HepG2 (cell line): ENCODE data around the gene FHDC1. TPM values are rescaled to one million over a fixed set of nuclear protein-coding genes. Genes with fewer than 3 reads are reported as not detected.

Source experiments
- ATAC-seq: fragments of 200-7000 bp; cut with Tn5 transposase; 3 replicates; pipeline ENCODE4 v1.9.1; 2020; ENCODE audit warnings: mild to moderate bottlenecking, moderate library complexity
- BruUV-seq: library from RNA; stranded (reverse); fragments of 400-500 nt; replicated peaks from 2 replicates; lab custom pipeline; 2021; lab: Mats Ljungman, UMichigan
- CTCF ChIA-PET: fragments of 300-600 bp; formaldehyde crosslinking; extraction: SDS; loops from one replicate; lab custom pipeline; 2021; ENCODE audit warnings: low total read pairs, inconsistent platforms, low intra/inter-chr PET ratio; lab: Yijun Ruan, JAX
- POLR2A ChIA-PET: fragments of 350-600 bp; sonication (Branson Sonifier 250); formaldehyde crosslinking; loops from one replicate; lab custom pipeline; 2020; ENCODE audit warnings: antibody characterized with exemption, inconsistent platforms; lab: Yijun Ruan, JAX
- DNase-seq: peaks from one replicate; pipeline ENCODE4 v3.0.0-alpha.2; 2015; ENCODE audit warnings: low spot score
- FAIRE-seq: peaks from 3 replicates; lab custom pipeline; 2011; peaks lifted over from hg19 to GRCh38; lab: Jason Lieb, UNC
- H2AFZ ChIP-seq: one replicate; pipeline ENCODE4 v1.6.1; 2011; ENCODE audit warnings: low read length, inconsistent platforms
- H3K27ac ChIP-seq: fragments of 300-600 bp; 3 replicates; pipeline ENCODE4 v1.8.0; 2011; ENCODE audit warnings: mixed run types, mild to moderate bottlenecking, mixed read lengths, low read length, inconsistent platforms; ENCODE audit not compliant: insufficient read depth; ENCODE audit errors: extremely low read length
- H3K27me3 ChIP-seq, 2 experiments: fragments of 200-600 bp in 1 of 2; 2 replicates in 1 of 2; 3 replicates in 1 of 2; pipeline versions ENCODE4 v1.6.0 to v1.8.0; 2011; ENCODE audit warnings: low read length in 2 of 2, mild to moderate bottlenecking in 2 of 2, moderate library complexity in 2 of 2, inconsistent platforms in 1 of 2; ENCODE audit not compliant: insufficient read depth in 2 of 2, control insufficient read depth in 1 of 2
- H3K36me3 ChIP-seq, 2 experiments: fragments of 200-600 bp in 1 of 2; replicated peaks in 1 of 2; 2 replicates in 1 of 2; 3 replicates in 1 of 2; pipeline versions ENCODE4 v1.5.1 to v1.8.0; 2011; ENCODE audit warnings: low read length in 2 of 2, inconsistent platforms in 1 of 2; ENCODE audit not compliant: insufficient read depth in 2 of 2, control insufficient read depth in 1 of 2
- H3K4me1 ChIP-seq: 2 replicates; pipeline ENCODE4 v1.5.1; 2012; ENCODE audit warnings: low read length, inconsistent platforms; ENCODE audit not compliant: insufficient read depth
- H3K4me2 ChIP-seq: 2 replicates; pipeline ENCODE4 v1.6.0; 2011; ENCODE audit warnings: low read depth, low read length, inconsistent platforms
- H3K4me3 ChIP-seq, 3 experiments: fragments of 200-600 bp in 1 of 3; sonication (generic), shearing (Covaris generic) in 1 of 3; replicated peaks in 1 of 3; 2 replicates each; pipeline ENCODE4 v1.5.1; 2011 to 2016; ENCODE audit warnings: low read length in 3 of 3, inconsistent platforms in 2 of 3, low read depth in 2 of 3, mild to moderate bottlenecking in 2 of 3, control low read depth in 1 of 3, mixed read lengths in 1 of 3; ENCODE audit not compliant: insufficient read depth in 1 of 3
- H3K79me2 ChIP-seq: one replicate; pipeline ENCODE4 v1.6.1; 2011; ENCODE audit warnings: low read length, inconsistent platforms; ENCODE audit not compliant: insufficient read depth
- H3K9ac ChIP-seq: 2 replicates; pipeline ENCODE4 v1.6.0; 2011; ENCODE audit warnings: mild to moderate bottlenecking, low read depth, low read length, inconsistent platforms; ENCODE audit not compliant: insufficient read depth
- H3K9me3 ChIP-seq: 2 replicates; pipeline ENCODE4 v1.5.1; 2012; ENCODE audit warnings: mild to moderate bottlenecking, low read length
- H4K20me1 ChIP-seq: 2 replicates; pipeline ENCODE4 v1.6.0; 2011; ENCODE audit warnings: inconsistent platforms, mild to moderate bottlenecking, low read length, moderate library complexity; ENCODE audit not compliant: insufficient read depth
- CAMTA2 ChIP-seq: sonication (generic); formaldehyde crosslinking; IDR thresholded peaks from 2 replicates; pipeline ENCODE4 v1.4.0; 2020; ENCODE audit warnings: mild to moderate bottlenecking, missing genetic modification reagents, borderline replicate concordance
- ERF ChIP-seq: IDR thresholded peaks from 2 replicates; pipeline ENCODE4 v1.6.1; 2018; ENCODE audit warnings: missing biosample characterization, missing genetic modification reagents
- GPN1 ChIP-seq: sonication (generic); formaldehyde crosslinking; IDR thresholded peaks from 2 replicates; pipeline ENCODE4 v1.5.1; 2020; ENCODE audit warnings: missing genetic modification reagents, borderline replicate concordance
- HES4 ChIP-seq: sonication (generic); formaldehyde crosslinking; IDR thresholded peaks from 2 replicates; pipeline ENCODE4 v1.9.0; 2021; ENCODE audit warnings: mild to moderate bottlenecking, missing genetic modification reagents, borderline replicate concordance
- HNRNPLL ChIP-seq: fragments of 200-400 bp; formaldehyde crosslinking; IDR thresholded peaks from 2 replicates; pipeline ENCODE4 v1.6.1; 2017; ENCODE audit warnings: mild to moderate bottlenecking, low read depth, low read length; ENCODE audit not compliant: poor library complexity, severe bottlenecking
- MEIS1 ChIP-seq: sonication (generic); formaldehyde crosslinking; IDR thresholded peaks from 2 replicates; pipeline ENCODE4 v1.9.0; 2021; ENCODE audit warnings: mild to moderate bottlenecking, missing genetic modification reagents, moderate library complexity, borderline replicate concordance
- RFXAP ChIP-seq: sonication (generic); formaldehyde crosslinking; IDR thresholded peaks from 2 replicates; pipeline ENCODE4 v1.4.0; 2020; ENCODE audit warnings: missing genetic modification reagents, borderline replicate concordance
- SATB2 ChIP-seq: sonication (generic); formaldehyde crosslinking; IDR thresholded peaks from 2 replicates; pipeline ENCODE4 v1.5.0; 2020; ENCODE audit warnings: missing genetic modification reagents
- SIN3B ChIP-seq: fragments of 150-350 bp; IDR thresholded peaks from 2 replicates; pipeline ENCODE4 v1.6.1; 2014; ENCODE audit warnings: low read length
- SRSF4 ChIP-seq: fragments of 200-400 bp; formaldehyde crosslinking; IDR thresholded peaks from one replicate; pipeline ENCODE4 v1.6.1; 2018; ENCODE audit warnings: mild to moderate bottlenecking, low read depth, low read length, moderate library complexity; ENCODE audit not compliant: poor library complexity, severe bottlenecking
- STAT6 ChIP-seq: sonication (generic); formaldehyde crosslinking; IDR thresholded peaks from 2 replicates; pipeline ENCODE4 v1.4.0; 2020; ENCODE audit warnings: missing genetic modification reagents, mild to moderate bottlenecking, borderline replicate concordance
- ZFP36 ChIP-seq: fragments of 150-350 bp; IDR thresholded peaks from 2 replicates; pipeline ENCODE4 v1.6.1; 2018; ENCODE audit warnings: borderline replicate concordance, low read length, low read depth; ENCODE audit not compliant: partially characterized antibody
- ZKSCAN5 ChIP-seq: sonication (generic); formaldehyde crosslinking; IDR thresholded peaks from 2 replicates; pipeline ENCODE4 v1.5.1; 2020; ENCODE audit warnings: mild to moderate bottlenecking, missing genetic modification reagents
- ZNF207 ChIP-seq: fragments of 450-650 bp; IDR thresholded peaks from 2 replicates; pipeline ENCODE4 v1.6.1; 2016; ENCODE audit warnings: antibody characterized with exemption, borderline replicate concordance
- ZNF253 ChIP-seq: sonication (generic); formaldehyde crosslinking; IDR thresholded peaks from 2 replicates; pipeline ENCODE4 v1.8.0; 2022; ENCODE audit warnings: mild to moderate bottlenecking, missing genetic modification reagents, borderline replicate concordance
- ZNF557 ChIP-seq: sonication (generic); formaldehyde crosslinking; IDR thresholded peaks from 2 replicates; pipeline ENCODE4 v1.4.0; 2020; ENCODE audit warnings: missing genetic modification reagents
- ZNF75D ChIP-seq: sonication (generic); formaldehyde crosslinking; IDR thresholded peaks from 2 replicates; pipeline ENCODE4 v1.8.1; 2023; ENCODE audit warnings: missing genetic modification reagents, mild to moderate bottlenecking, borderline replicate concordance
- WGBS: methylation state at CpG from one replicate; pipeline ENCODE4 v1.1.6; 2017; ENCODE audit warnings: low lambda C conversion rate; 5-methylcytosine and 5-hydroxymethylcytosine counted together
- in situ Hi-C: cut with HindIII; loops from 2 replicates; pipeline ENCODE4 v1.10.0; 2017; ENCODE audit warnings: low pct_unique_long_range_greater_than_20kb; ENCODE audit not compliant: extremely low pct_ligation_motif_present
- intact Hi-C: fragments of 100-400 bp; cut with micrococcal nuclease; formaldehyde crosslinking; loops from one replicate; pipeline ENCODE4 v1.10.0; 2022; ENCODE audit not compliant: unreplicated experiment
- polyA plus RNA-seq, 8 experiments: library from polyadenylated mRNA; depleted of rRNA in 3 of 8; stranded (reverse) in 7 of 8; unstranded in 1 of 8; fragments of >200 nt; fragmentation: Illumina TruSeq in 4 of 8; extraction: Trizol in 4 of 8; gene quantifications; 2 replicates each; pipeline versions ENCODE4 v1.2.1 to v1.2.3, GENCODE V29; 2011 to 2016; ENCODE audit warnings: low read depth in 4 of 8, missing spikeins in 1 of 8, mixed read lengths in 1 of 8; ENCODE audit not compliant: insufficient read depth in 1 of 8
- total RNA-seq, 5 experiments: library from RNA; depleted of rRNA; stranded (reverse); fragments of >200 nt; fragmentation: Illumina TruSeq; extraction: Trizol; gene quantifications; 2 replicates each; pipeline ENCODE4 v1.2.3, GENCODE V29; 2016; ENCODE audit warnings: low read depth in 1 of 5

The FHDC1 gene
- total and polyA plus RNA-seq, 2 of the 13 experiments (the other 11 are each of a cell fraction or from before 2014, with no cell fraction given) = 0.07 to 0.15 TPM

- H2AFZ ChIP-seq = no peak overlapping the region
- no peak overlapping the region for H3K27ac ChIP-seq
- H3K9me3 ChIP-seq = no peaks in the 10 kb centered on the region
- intact Hi-C loops (loop anchor here (5.0 kb wide), 1 partner anchor 191 kb away; no protein-coding TSS in a partner anchor), in situ Hi-C loops (no loop called here)
- 4% methylated on average over 9 of the region's 93 CpGs for WGBS
- peaks cover 7 to 50% of the 10 kb centered on the region in 2 experiments; a peak in 4 of 5 replicates for H3K27me3 ChIP-seq
- no peaks in the 10 kb centered on the region for H4K20me1 ChIP-seq
- ATAC-seq (peak; percentile 63), DNase-seq (no peak), FAIRE-seq (no peak)
- peaks cover 18% of the 10 kb centered on the region for H3K4me1 ChIP-seq
- no peaks in the 10 kb centered on the region for H3K36me3 ChIP-seq
- no peaks in the 10 kb centered on the region for H3K79me2 ChIP-seq
- BruUV-seq = no TSS peak
- CTCF ChIA-PET = no interaction called here
- H3K9ac ChIP-seq = no peak overlapping the region
- POLR2A ChIA-PET = no interaction called here
- peak overlapping the region; percentile 79 for H3K4me2 ChIP-seq
- H3K4me3 ChIP-seq = peak overlapping the region; percentile 41 to 71 (median 59)
- TF ChIP-seq CAMTA2 (CRISPR knock-in tag) = no peak
- no peak for TF ChIP-seq HES4
- TF ChIP-seq SRSF4 = no peak
- TF ChIP-seq MEIS1 (CRISPR knock-in tag) = no peak
- TF ChIP-seq HNRNPLL = peak; percentile 23
- no peak for TF ChIP-seq ZNF75D (CRISPR knock-in tag)
- TF ChIP-seq ZFP36 = no peak
- TF ChIP-seq SATB2 (CRISPR knock-in tag) = no peak
- TF ChIP-seq GPN1 (CRISPR knock-in tag) = no peak
- TF ChIP-seq ZNF557 (CRISPR knock-in tag) = no peak
- no peak for TF ChIP-seq STAT6 (CRISPR knock-in tag)
- TF ChIP-seq ZKSCAN5 (CRISPR knock-in tag) = no peak
- TF ChIP-seq ZNF207 = no peak
- TF ChIP-seq ZNF253 (CRISPR knock-in tag) = no peak
- peak; percentile 18; the same call in 1 of the 2 replicates for TF ChIP-seq RFXAP
- TF ChIP-seq SIN3B = no peak
- TF ChIP-seq ERF = no peak
These were observed 568 bp downstream of the FHDC1 start for GRCh38 chr4:152936446-152937335.
